ENCODE results near the gene FPGS.
A peak's percentile ranks its signal among the peaks of the same experiment; 100 is the strongest.

The FPGS gene

GRCh38 chr9:127769929-127770582 is 32.6 kb upstream of the FPGS start:
- Histone ChIP-seq H3K4me1 (ENCODE audit: insufficient read depth, low read length) (peaks cover 31% of the 10 kb centered on the region), H3K4me3 (ENCODE audit: low read depth in 1 of 2, low read length in 2 of 2) (no peak overlapping the region), H3K9ac (ENCODE audit: low read depth, low read length) (peak overlapping the region; percentile 45; the same call in 1 of the 2 replicates), H3K4me2 (ENCODE audit: insufficient read depth, low read length) (peak overlapping the region; percentile 81), H4K20me1 (ENCODE audit: insufficient read depth, low read length) (no peaks in the 10 kb centered on the region), H3K79me2 (ENCODE audit: insufficient read depth, low read length) (no peaks in the 10 kb centered on the region), H3K36me3 (ENCODE audit: insufficient read depth, low read length) (no peaks in the 10 kb centered on the region), H3K9me3 (ENCODE audit: insufficient read depth, low read length, severe bottlenecking) (no peaks in the 10 kb centered on the region), H3K27ac (ENCODE audit: low read length) (no peak overlapping the region; the same call in 1 of the 2 replicates), H2AFZ (ENCODE audit: low read depth, low read length) (no peak overlapping the region), H3K27me3 (ENCODE audit: insufficient read depth, low read length, poor library complexity) (no peaks in the 10 kb centered on the region)
- DNase-seq (no peak), ATAC-seq (ENCODE audit: insufficient read depth, low read depth) (no peak)
- TF ChIP-seq EZH2 (IDR thresholded peaks at IDR 0.05; ENCODE audit: borderline replicate concordance, low read depth, low read length, severe bottlenecking) = no peak
- no peak for TF ChIP-seq CTCF (IDR thresholded peaks at IDR 0.05; ENCODE audit: borderline replicate concordance, extremely low read depth, low read length, poor library complexity, severe bottlenecking)

GRCh38 chr9:127770583-127770904 is 32.1 kb upstream of the FPGS start:
- Histone ChIP-seq H3K9ac (ENCODE audit: low read depth, low read length) (peak overlapping the region; percentile 45; the same call in 1 of the 2 replicates), H2AFZ (ENCODE audit: low read depth, low read length) (no peak overlapping the region), H3K4me2 (ENCODE audit: insufficient read depth, low read length) (peak overlapping the region; percentile 81), H3K4me3 (ENCODE audit: low read depth in 1 of 2, low read length in 2 of 2) (peak overlapping the region in 1 of 2 experiments; percentile 55; a peak in 2 of 4 replicates), H3K9me3 (ENCODE audit: insufficient read depth, low read length, severe bottlenecking) (no peaks in the 10 kb centered on the region), H4K20me1 (ENCODE audit: insufficient read depth, low read length) (no peaks in the 10 kb centered on the region), H3K36me3 (ENCODE audit: insufficient read depth, low read length) (no peaks in the 10 kb centered on the region), H3K27me3 (ENCODE audit: insufficient read depth, low read length, poor library complexity) (no peaks in the 10 kb centered on the region), H3K27ac (ENCODE audit: low read length) (peak overlapping the region; percentile 14; the same call in 1 of the 2 replicates), H3K79me2 (ENCODE audit: insufficient read depth, low read length) (no peaks in the 10 kb centered on the region), H3K4me1 (ENCODE audit: insufficient read depth, low read length) (peaks cover 32% of the 10 kb centered on the region)
- ATAC-seq (ENCODE audit: insufficient read depth, low read depth) (no peak), DNase-seq (no peak)
- TF ChIP-seq EZH2 (IDR thresholded peaks at IDR 0.05; ENCODE audit: borderline replicate concordance, low read depth, low read length, severe bottlenecking) (no peak), CTCF (IDR thresholded peaks at IDR 0.05; ENCODE audit: borderline replicate concordance, extremely low read depth, low read length, poor library complexity, severe bottlenecking) (no peak)

- TF ChIP-seq CTCF (IDR thresholded peaks at IDR 0.05; ENCODE audit: borderline replicate concordance, extremely low read depth, low read length, poor library complexity, severe bottlenecking) (no peak), EZH2 (IDR thresholded peaks at IDR 0.05; ENCODE audit: borderline replicate concordance, low read depth, low read length, severe bottlenecking) (no peak)
- DNase-seq (peak; percentile 97), ATAC-seq (ENCODE audit: insufficient read depth, low read depth) (peak; percentile 94)
- Histone ChIP-seq H3K36me3 (ENCODE audit: insufficient read depth, low read length) (no peaks in the 10 kb centered on the region), H3K9ac (ENCODE audit: low read depth, low read length) (peak overlapping the region; percentile 45; the same call in 1 of the 2 replicates), H3K27ac (ENCODE audit: low read length) (0 out of 2 replicates have a peak overlapping the region, but pooled peaks have one; percentile 14), H3K27me3 (ENCODE audit: insufficient read depth, low read length, poor library complexity) (no peaks in the 10 kb centered on the region), H3K9me3 (ENCODE audit: insufficient read depth, low read length, severe bottlenecking) (no peaks in the 10 kb centered on the region), H3K4me3 (ENCODE audit: low read depth in 1 of 2, low read length in 2 of 2) (peak overlapping the region in 1 of 2 experiments; percentile 55; a peak in 2 of 4 replicates), H4K20me1 (ENCODE audit: insufficient read depth, low read length) (no peaks in the 10 kb centered on the region), H3K4me2 (ENCODE audit: insufficient read depth, low read length) (peak overlapping the region; percentile 81), H3K79me2 (ENCODE audit: insufficient read depth, low read length) (no peaks in the 10 kb centered on the region), H3K4me1 (ENCODE audit: insufficient read depth, low read length) (peaks cover 37% of the 10 kb centered on the region), H2AFZ (ENCODE audit: low read depth, low read length) (peak overlapping the region; percentile 31; the same call in 1 of the 2 replicates)
Observed at GRCh38 chr9:127770905-127771569, 31.6 kb upstream of the FPGS start.

Measured in DND-41 (cell line).